ENCODE results near the gene RUFY3.

DNA sequence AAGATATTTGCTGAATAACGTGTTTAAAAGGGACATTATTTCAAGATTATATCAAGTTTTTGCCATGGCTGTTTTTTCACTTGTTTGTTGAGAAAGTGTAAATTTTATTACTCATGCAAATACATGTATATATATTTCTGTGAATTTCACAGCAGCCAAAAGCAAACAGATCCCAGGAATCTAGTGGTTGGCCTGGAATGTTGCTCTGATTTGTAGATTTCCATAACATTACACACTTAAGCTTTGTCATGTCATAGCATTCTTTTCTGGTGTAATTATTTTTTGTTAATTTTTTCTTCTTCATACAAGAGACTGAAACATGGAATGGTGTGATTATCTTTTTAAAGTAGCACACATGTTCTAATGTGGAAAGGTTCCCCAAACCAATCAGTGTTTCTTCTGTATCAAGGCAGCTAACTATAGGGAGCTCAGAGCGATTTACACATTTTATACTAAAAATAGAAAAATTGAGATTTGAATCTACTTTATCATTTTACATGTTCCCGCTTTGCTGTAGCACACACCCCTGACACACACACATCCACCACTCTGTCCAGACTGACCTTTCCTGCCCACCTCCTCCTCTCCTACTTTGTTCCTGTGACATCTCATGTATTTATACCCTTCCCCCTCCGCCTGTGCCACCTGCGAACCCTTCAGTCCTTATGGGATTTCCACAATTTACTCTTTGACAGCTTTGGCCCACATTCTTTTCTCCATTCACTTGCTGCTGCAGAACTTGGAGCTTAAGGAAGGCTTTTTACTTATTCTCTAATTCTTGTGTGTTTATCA, 20.3 kb downstream of the RUFY3 start:
- TF ChIP-seq TCF7L2 (IDR thresholded peaks at IDR 0.05; ENCODE audit: borderline replicate concordance, extremely low read depth, insufficient read depth, insufficient read length) (no peak), POLR2A (IDR thresholded peaks at IDR 0.05; ENCODE audit: borderline replicate concordance, extremely low read depth, insufficient read depth, insufficient read length) (no peak), POLR2AphosphoS5 (IDR thresholded peaks at IDR 0.05; ENCODE audit: low read depth, low read length) (no peak), EZH2 (IDR thresholded peaks at IDR 0.05) (no peak), EGR1 (IDR thresholded peaks at IDR 0.05; ENCODE audit: low read depth) (no peak), ZNF274 (IDR thresholded peaks at IDR 0.05; ENCODE audit: low read depth, low read length) (no peak)
- TF ChIP-seq, protein P1, sequence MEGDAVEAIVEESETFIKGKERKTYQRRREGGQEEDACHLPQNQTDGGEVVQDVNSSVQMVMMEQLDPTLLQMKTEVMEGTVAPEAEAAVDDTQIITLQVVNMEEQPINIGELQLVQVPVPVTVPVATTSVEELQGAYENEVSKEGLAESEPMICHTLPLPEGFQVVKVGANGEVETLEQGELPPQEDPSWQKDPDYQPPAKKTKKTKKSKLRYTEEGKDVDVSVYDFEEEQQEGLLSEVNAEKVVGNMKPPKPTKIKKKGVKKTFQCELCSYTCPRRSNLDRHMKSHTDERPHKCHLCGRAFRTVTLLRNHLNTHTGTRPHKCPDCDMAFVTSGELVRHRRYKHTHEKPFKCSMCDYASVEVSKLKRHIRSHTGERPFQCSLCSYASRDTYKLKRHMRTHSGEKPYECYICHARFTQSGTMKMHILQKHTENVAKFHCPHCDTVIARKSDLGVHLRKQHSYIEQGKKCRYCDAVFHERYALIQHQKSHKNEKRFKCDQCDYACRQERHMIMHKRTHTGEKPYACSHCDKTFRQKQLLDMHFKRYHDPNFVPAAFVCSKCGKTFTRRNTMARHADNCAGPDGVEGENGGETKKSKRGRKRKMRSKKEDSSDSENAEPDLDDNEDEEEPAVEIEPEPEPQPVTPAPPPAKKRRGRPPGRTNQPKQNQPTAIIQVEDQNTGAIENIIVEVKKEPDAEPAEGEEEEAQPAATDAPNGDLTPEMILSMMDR (IDR thresholded peaks at IDR 0.05 in 2 of 3, conservative IDR thresholded peaks at IDR 0.05 in 1 of 3; ENCODE audit: borderline replicate concordance in 1 of 3, insufficient read depth in 1 of 3, low read depth in 2 of 3, low read length in 2 of 3) = no peak

Data from HCT116 (cell line).